Liver (tissue), 9 donors: ENCODE results near the gene THTPA. TPM values are rescaled to one million over a fixed set of nuclear protein-coding genes. Genes with fewer than 3 reads are reported as not detected.

Experiments
- DNase-seq: peaks from one replicate; pipeline ENCODE4 v3.0.0-alpha.2; 2017; ENCODE audit warnings: low spot score
- H3K27ac ChIP-seq, 2 donors: one replicate each; pipeline ENCODE4 v1.7.0; 2013; ENCODE audit warnings: inconsistent platforms in 2 of 2, low read length in 2 of 2, control low read depth in 1 of 2, low read depth in 1 of 2, mild to moderate bottlenecking in 1 of 2
- H3K27me3 ChIP-seq, 4 donors: one replicate each; pipeline versions ENCODE4 v1.6.1 to v1.7.0; 2013; ENCODE audit warnings: low read length in 3 of 4, inconsistent platforms in 1 of 4, mild to moderate bottlenecking in 1 of 4, moderate library complexity in 1 of 4; ENCODE audit not compliant: control insufficient read depth in 4 of 4, insufficient read depth in 4 of 4
- H3K36me3 ChIP-seq, 4 donors: one replicate each; pipeline versions ENCODE4 v1.6.1 to v1.7.0; 2013; ENCODE audit warnings: low read length in 3 of 4, mild to moderate bottlenecking in 3 of 4, low read depth in 1 of 4, moderate library complexity in 1 of 4; ENCODE audit not compliant: control insufficient read depth in 4 of 4, insufficient read depth in 3 of 4
- H3K4me1 ChIP-seq, 4 donors: one replicate each; pipeline versions ENCODE4 v1.6.1 to v1.7.0; 2013; ENCODE audit warnings: low read length in 3 of 4, mild to moderate bottlenecking in 3 of 4, moderate library complexity in 1 of 4; ENCODE audit not compliant: control insufficient read depth in 4 of 4, insufficient read depth in 4 of 4
- H3K4me3 ChIP-seq, 3 donors: one replicate each; pipeline versions ENCODE4 v1.6.1 to v1.7.0; 2013; ENCODE audit warnings: low read length in 3 of 3, control low read depth in 1 of 3, low read depth in 1 of 3, mild to moderate bottlenecking in 1 of 3
- H3K9ac ChIP-seq, 2 donors: one replicate each; pipeline ENCODE4 v1.7.0; 2013; ENCODE audit warnings: low read length in 2 of 2, mild to moderate bottlenecking in 2 of 2, moderate library complexity in 2 of 2, control low read depth in 1 of 2, low read depth in 1 of 2
- H3K9me3 ChIP-seq, 4 donors: one replicate each; pipeline versions ENCODE4 v1.6.1 to v1.7.0; 2013; ENCODE audit warnings: low read length in 3 of 4; ENCODE audit not compliant: control insufficient read depth in 4 of 4
- EGR1 ChIP-seq, 2 donors: IDR thresholded peaks; 2 replicates each; pipeline ENCODE4 v1.6.1; 2016 to 2018; ENCODE audit warnings: antibody characterized with exemption in 2 of 2, low read depth in 2 of 2
- FOXA1 ChIP-seq: IDR thresholded peaks from 2 replicates; pipeline ENCODE4 v1.6.1; 2016; ENCODE audit warnings: antibody characterized with exemption
- FOXA2 ChIP-seq: IDR thresholded peaks from 2 replicates; pipeline ENCODE4 v1.6.1; 2016; ENCODE audit warnings: antibody characterized with exemption
- GABPA ChIP-seq, 2 donors: IDR thresholded peaks in 1 of 2; conservative IDR thresholded peaks in 1 of 2; 2 replicates each; pipeline ENCODE4 v1.6.1; 2016; ENCODE audit warnings: antibody characterized with exemption in 2 of 2, mild to moderate bottlenecking in 1 of 2, moderate library complexity in 1 of 2
- HNF4A ChIP-seq, 2 donors: conservative IDR thresholded peaks; 2 replicates each; pipeline ENCODE4 v1.6.1; 2016; ENCODE audit warnings: antibody characterized with exemption in 2 of 2, mild to moderate bottlenecking in 2 of 2
- HNF4G ChIP-seq: IDR thresholded peaks from 2 replicates; pipeline ENCODE4 v1.6.1; 2016; ENCODE audit warnings: antibody characterized with exemption
- JUND ChIP-seq, 2 donors: IDR thresholded peaks; 2 replicates each; pipeline ENCODE4 v1.6.1; 2016; ENCODE audit warnings: antibody characterized with exemption in 2 of 2
- MAX ChIP-seq: IDR thresholded peaks from 2 replicates; pipeline ENCODE4 v1.6.1; 2016; ENCODE audit warnings: antibody characterized with exemption
- RAD21 ChIP-seq, 2 donors: IDR thresholded peaks; 2 replicates each; pipeline ENCODE4 v1.6.1; 2016; ENCODE audit warnings: antibody characterized with exemption in 2 of 2, mild to moderate bottlenecking in 2 of 2
- RXRA ChIP-seq, 2 donors: IDR thresholded peaks; 2 replicates each; pipeline ENCODE4 v1.6.1; 2017 to 2018; ENCODE audit warnings: antibody characterized with exemption in 2 of 2, mild to moderate bottlenecking in 1 of 2
- SP1 ChIP-seq: IDR thresholded peaks from 2 replicates; pipeline ENCODE4 v1.6.1; 2018; ENCODE audit warnings: antibody characterized with exemption, mild to moderate bottlenecking
- TAF1 ChIP-seq: conservative IDR thresholded peaks from 2 replicates; pipeline ENCODE4 v1.6.1; 2016; ENCODE audit warnings: antibody characterized with exemption, mild to moderate bottlenecking
- YY1 ChIP-seq: IDR thresholded peaks from 2 replicates; pipeline ENCODE4 v1.6.1; 2016; ENCODE audit warnings: antibody characterized with exemption, mild to moderate bottlenecking
- ZBTB33 ChIP-seq: IDR thresholded peaks from 2 replicates; pipeline ENCODE4 v1.6.1; 2016; ENCODE audit warnings: antibody characterized with exemption
- whole genome bisulfite sequencing: extraction: QIAGEN DNeasy Blood & Tissue Kit; methylation state at CpG from one replicate; pipeline ENCODE4 v1.1.7; 2013; 5-methylcytosine and 5-hydroxymethylcytosine counted together
- polyA plus RNA-seq, 2 donors: library from polyadenylated mRNA; stranded (reverse) in 1 of 2; unstranded in 1 of 2; fragments of 200-250 nt in 1 of 2; fragments of >200 nt in 1 of 2; fragmentation: Nextera tagmentation in 1 of 2; extraction: Ambion mirVana in 1 of 2; gene quantifications; one replicate each; pipeline versions ENCODE4 v1.2.1 to v1.2.3, GENCODE V29; 2013 to 2015
- total RNA-seq, 2 donors: library from RNA; depleted of rRNA; stranded (reverse); fragments of >200 nt; gene quantifications; one replicate each; pipeline ENCODE4 v1.2.3, GENCODE V29; 2014
- TF ChIP-seq, protein P1 (sequence below): IDR thresholded peaks from 2 replicates; pipeline ENCODE4 v1.6.1; 2016; ENCODE audit warnings: antibody characterized with exemption, mild to moderate bottlenecking
- TF ChIP-seq, protein P2 (sequence below): IDR thresholded peaks from 2 replicates; pipeline ENCODE4 v1.6.1; 2016; ENCODE audit warnings: antibody characterized with exemption
- TF ChIP-seq, protein P3 (sequence below): fragments of 150-350 bp; IDR thresholded peaks from 2 replicates; pipeline ENCODE4 v1.5.1; 2017; ENCODE audit warnings: improper control_type of control experiment, low read depth, low read length; ENCODE audit not compliant: missing input control
- donor health status: healthy.
- donor health status: healthy.
- donor health status: healthy.
- donor health status: healthy.
- donor health status: healthy.

The THTPA gene
- total and polyA plus RNA-seq, 4 donors: 7.3 to 19.8 (median 9.9) TPM

DNA sequence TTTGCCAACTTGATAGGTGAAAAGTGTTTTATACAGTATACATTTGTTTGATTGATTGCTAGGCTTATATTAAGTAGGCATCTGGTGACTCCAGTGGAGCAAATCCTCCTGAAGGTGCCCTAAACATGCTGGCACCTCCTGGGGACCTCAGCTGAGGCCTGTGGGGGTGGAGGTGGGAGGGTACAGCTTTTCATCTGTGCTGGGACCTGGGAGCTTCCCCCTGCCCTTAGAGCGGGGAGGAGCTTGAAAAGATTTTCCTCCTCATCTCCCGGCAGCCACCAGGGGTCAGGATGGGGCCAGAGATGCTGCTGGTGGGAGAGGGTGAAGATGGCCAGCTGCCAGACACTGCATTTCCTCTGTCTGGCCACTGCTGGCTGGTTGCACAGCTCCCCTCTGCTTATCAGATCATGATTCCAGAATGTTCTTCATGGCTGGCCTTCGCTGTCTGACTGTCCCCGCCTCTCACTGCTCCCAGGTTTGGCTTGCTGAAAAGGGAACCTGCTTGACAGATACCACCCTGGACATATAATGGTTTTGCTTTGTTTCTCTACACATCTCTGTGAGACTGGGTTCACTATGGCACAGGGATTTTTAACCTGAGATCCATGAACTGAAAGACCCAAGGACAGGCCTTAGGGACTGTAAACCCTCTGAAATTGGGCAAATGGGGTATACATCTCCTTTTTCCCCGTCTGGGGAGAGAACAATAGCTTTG, 33.0 kb downstream of the THTPA start (continued):
- TF ChIP-seq EGR1 (IDR thresholded peaks at IDR 0.05; ENCODE audit: low read depth in 2 of 2): no peak
- peak; percentile 36 to 63 for TF ChIP-seq RXRA (IDR thresholded peaks at IDR 0.05)
- TF ChIP-seq RAD21 (IDR thresholded peaks at IDR 0.05): peak; percentile 97 to 98
- no peak for TF ChIP-seq GABPA (IDR thresholded peaks at IDR 0.05 in 1 of 2, conservative IDR thresholded peaks at IDR 0.05 in 1 of 2)
- peak; percentile 68 for TF ChIP-seq YY1
- TF ChIP-seq HNF4G: no peak
- no peak for TF ChIP-seq ZBTB33
- TF ChIP-seq FOXA1: peak; percentile 51
- no peak for TF ChIP-seq JUND (IDR thresholded peaks at IDR 0.05)

GRCh38 chr14:23589606-23590005, 33.5 kb downstream of the THTPA start:
- H3K4me3 ChIP-seq: no peak overlapping the region
- H3K27me3 ChIP-seq: no peaks in the 10 kb centered on the region
- TF ChIP-seq FOXA2 (no peak), HNF4G (no peak), ZBTB33 (no peak), GABPA (IDR thresholded peaks at IDR 0.05 in 1 of 2, conservative IDR thresholded peaks at IDR 0.05 in 1 of 2) (no peak), FOXA1 (no peak), SP1 (no peak), JUND (IDR thresholded peaks at IDR 0.05) (no peak), TAF1 (no peak), RXRA (IDR thresholded peaks at IDR 0.05) (no peak), EGR1 (IDR thresholded peaks at IDR 0.05; ENCODE audit: low read depth in 2 of 2) (no peak), HNF4A (conservative IDR thresholded peaks at IDR 0.05) (no peak), MAX (no peak), RAD21 (IDR thresholded peaks at IDR 0.05) (no peak), YY1 (no peak)
- TF ChIP-seq, protein P1, sequence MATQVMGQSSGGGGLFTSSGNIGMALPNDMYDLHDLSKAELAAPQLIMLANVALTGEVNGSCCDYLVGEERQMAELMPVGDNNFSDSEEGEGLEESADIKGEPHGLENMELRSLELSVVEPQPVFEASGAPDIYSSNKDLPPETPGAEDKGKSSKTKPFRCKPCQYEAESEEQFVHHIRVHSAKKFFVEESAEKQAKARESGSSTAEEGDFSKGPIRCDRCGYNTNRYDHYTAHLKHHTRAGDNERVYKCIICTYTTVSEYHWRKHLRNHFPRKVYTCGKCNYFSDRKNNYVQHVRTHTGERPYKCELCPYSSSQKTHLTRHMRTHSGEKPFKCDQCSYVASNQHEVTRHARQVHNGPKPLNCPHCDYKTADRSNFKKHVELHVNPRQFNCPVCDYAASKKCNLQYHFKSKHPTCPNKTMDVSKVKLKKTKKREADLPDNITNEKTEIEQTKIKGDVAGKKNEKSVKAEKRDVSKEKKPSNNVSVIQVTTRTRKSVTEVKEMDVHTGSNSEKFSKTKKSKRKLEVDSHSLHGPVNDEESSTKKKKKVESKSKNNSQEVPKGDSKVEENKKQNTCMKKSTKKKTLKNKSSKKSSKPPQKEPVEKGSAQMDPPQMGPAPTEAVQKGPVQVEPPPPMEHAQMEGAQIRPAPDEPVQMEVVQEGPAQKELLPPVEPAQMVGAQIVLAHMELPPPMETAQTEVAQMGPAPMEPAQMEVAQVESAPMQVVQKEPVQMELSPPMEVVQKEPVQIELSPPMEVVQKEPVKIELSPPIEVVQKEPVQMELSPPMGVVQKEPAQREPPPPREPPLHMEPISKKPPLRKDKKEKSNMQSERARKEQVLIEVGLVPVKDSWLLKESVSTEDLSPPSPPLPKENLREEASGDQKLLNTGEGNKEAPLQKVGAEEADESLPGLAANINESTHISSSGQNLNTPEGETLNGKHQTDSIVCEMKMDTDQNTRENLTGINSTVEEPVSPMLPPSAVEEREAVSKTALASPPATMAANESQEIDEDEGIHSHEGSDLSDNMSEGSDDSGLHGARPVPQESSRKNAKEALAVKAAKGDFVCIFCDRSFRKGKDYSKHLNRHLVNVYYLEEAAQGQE: no peak
- TF ChIP-seq, protein P2, sequence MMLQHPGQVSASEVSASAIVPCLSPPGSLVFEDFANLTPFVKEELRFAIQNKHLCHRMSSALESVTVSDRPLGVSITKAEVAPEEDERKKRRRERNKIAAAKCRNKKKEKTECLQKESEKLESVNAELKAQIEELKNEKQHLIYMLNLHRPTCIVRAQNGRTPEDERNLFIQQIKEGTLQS: no peak
- TF ChIP-seq, protein P3, sequence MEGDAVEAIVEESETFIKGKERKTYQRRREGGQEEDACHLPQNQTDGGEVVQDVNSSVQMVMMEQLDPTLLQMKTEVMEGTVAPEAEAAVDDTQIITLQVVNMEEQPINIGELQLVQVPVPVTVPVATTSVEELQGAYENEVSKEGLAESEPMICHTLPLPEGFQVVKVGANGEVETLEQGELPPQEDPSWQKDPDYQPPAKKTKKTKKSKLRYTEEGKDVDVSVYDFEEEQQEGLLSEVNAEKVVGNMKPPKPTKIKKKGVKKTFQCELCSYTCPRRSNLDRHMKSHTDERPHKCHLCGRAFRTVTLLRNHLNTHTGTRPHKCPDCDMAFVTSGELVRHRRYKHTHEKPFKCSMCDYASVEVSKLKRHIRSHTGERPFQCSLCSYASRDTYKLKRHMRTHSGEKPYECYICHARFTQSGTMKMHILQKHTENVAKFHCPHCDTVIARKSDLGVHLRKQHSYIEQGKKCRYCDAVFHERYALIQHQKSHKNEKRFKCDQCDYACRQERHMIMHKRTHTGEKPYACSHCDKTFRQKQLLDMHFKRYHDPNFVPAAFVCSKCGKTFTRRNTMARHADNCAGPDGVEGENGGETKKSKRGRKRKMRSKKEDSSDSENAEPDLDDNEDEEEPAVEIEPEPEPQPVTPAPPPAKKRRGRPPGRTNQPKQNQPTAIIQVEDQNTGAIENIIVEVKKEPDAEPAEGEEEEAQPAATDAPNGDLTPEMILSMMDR: no peak
- 88% methylated on average over 2 of the region's 2 CpGs for WGBS
- no peak for DNase-seq
- no peaks in the 10 kb centered on the region for H3K36me3 ChIP-seq
- H3K9me3 ChIP-seq: no peaks in the 10 kb centered on the region
- H3K4me1 ChIP-seq: peaks cover 0 to 11% (median 5%) of the 10 kb centered on the region in 4 donors
- no peak overlapping the region for H3K27ac ChIP-seq
- H3K9ac ChIP-seq: no peak overlapping the region
